WI38 (cell line): ENCODE data around the gene IVL.

ENCODE experiments used
- H3K4me3 ChIP-seq: 2 replicates; pipeline ENCODE4 v1.5.1; 2011; ENCODE audit warnings: low read depth, mild to moderate bottlenecking, control low read depth, low read length
- CTCF ChIP-seq: IDR thresholded peaks from 2 replicates; pipeline ENCODE4 v1.5.1; 2012; ENCODE audit warnings: low read depth, mild to moderate bottlenecking, control low read depth, low read length

Gene IVL

DNA sequence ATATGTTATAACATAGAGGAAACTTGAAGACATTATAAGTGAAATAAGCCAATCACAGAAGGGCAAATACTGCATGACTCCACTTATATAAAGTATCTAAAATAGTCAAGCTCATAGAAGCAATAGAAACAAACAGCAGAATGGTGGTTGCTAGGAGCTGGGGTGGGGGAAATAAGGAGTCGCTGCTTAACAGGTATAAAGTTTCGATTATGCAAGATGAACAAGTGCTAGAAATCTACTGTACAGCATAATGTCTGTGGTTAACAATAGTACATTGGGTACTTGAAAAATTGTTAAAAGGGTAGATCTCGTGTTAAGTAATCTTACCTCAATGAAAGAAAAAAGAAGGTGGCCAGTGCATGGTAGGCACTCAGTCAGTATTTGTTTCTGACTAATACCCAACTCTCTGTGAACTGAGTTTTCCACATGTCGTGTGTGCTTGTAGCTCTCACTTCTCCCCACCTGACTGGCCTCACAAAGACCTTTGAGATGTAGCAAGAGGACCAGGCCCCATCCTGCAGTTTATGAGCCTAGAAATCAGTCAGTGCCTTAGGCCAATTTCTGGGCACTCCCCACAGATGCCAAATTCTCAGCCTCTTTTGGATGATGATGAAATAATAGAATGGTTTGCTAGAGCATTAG lies 23.9 kb downstream of the IVL start:
- no peak for TF ChIP-seq CTCF
- H3K4me3 ChIP-seq: no peak overlapping the region

- TF ChIP-seq CTCF: no peak
These were observed 24.9 kb downstream of the IVL start for GRCh38 chr1:152933196-152933595.

GRCh38 chr1:152940614-152941013 lies 32.3 kb downstream of the IVL start:
- H3K4me3 ChIP-seq: no peak overlapping the region
- no peak for TF ChIP-seq CTCF

More at GRCh38 chr1:152933196-152933595, 24.9 kb downstream of the IVL start:
- H3K4me3 ChIP-seq: no peak overlapping the region

GRCh38 chr1:152941037-152941711 lies 32.8 kb downstream of the IVL start:
- TF ChIP-seq CTCF: no peak
- H3K4me3 ChIP-seq: no peak overlapping the region

GRCh38 chr1:152942161-152942560 lies 33.8 kb downstream of the IVL start:
- TF ChIP-seq CTCF: no peak
- no peak overlapping the region for H3K4me3 ChIP-seq

- H3K4me3 ChIP-seq: no peak overlapping the region
- no peak for TF ChIP-seq CTCF
These were observed 37.9 kb downstream of the IVL start for GRCh38 chr1:152946248-152946647.

- H3K4me3 ChIP-seq: no peak within 1 kb of the TSS
- no peak for TF ChIP-seq CTCF
These were observed 38.4 kb downstream of the IVL start, which contains the start of gene SPRR5 for GRCh38 chr1:152946651-152947256. Gene SPRR5 (plus strand): TSS chr1:152947206. CDS start chr1:152948555, 1,349 bp downstream.
